HUES48 (cell line): Measurements from ENCODE around the gene FABP2.

Experiments
- H3K27ac ChIP-seq: one replicate; pipeline ENCODE4 v1.7.0; 2013; ENCODE audit warnings: low read depth, low read length, inconsistent platforms
- H3K27me3 ChIP-seq: 2 replicates; pipeline ENCODE4 v1.6.1; 2013; ENCODE audit warnings: mild to moderate bottlenecking, low read length; ENCODE audit not compliant: control insufficient read depth, insufficient read depth
- H3K36me3 ChIP-seq: 2 replicates; pipeline ENCODE4 v1.6.1; 2013; ENCODE audit warnings: low read length; ENCODE audit not compliant: control insufficient read depth, insufficient read depth
- H3K4me1 ChIP-seq: 2 replicates; pipeline ENCODE4 v1.6.1; 2013; ENCODE audit warnings: mild to moderate bottlenecking, low read length; ENCODE audit not compliant: control insufficient read depth, insufficient read depth
- H3K4me3 ChIP-seq: 2 replicates; pipeline ENCODE4 v1.5.1; 2013; ENCODE audit warnings: mild to moderate bottlenecking, low read depth, low read length
- H3K9ac ChIP-seq: 2 replicates; pipeline ENCODE4 v1.6.1; 2013; ENCODE audit warnings: mild to moderate bottlenecking, low read depth, low read length, moderate library complexity
- H3K9me3 ChIP-seq: 2 replicates; pipeline ENCODE4 v1.6.1; 2013; ENCODE audit warnings: low read length; ENCODE audit not compliant: control insufficient read depth, insufficient read depth

FABP2 gene

GRCh38 chr4:119310826-119311225, 11.1 kb downstream of the FABP2 start:
- H3K4me3 ChIP-seq: no peak overlapping the region
- peaks cover 8% of the 10 kb centered on the region; the same call in 1 of the 2 replicates for H3K4me1 ChIP-seq
- no peak overlapping the region for H3K9ac ChIP-seq
- no peaks in the 10 kb centered on the region for H3K27me3 ChIP-seq
- no peaks in the 10 kb centered on the region for H3K9me3 ChIP-seq
- H3K27ac ChIP-seq: no peak overlapping the region
- H3K36me3 ChIP-seq: no peaks in the 10 kb centered on the region

- H3K9ac ChIP-seq: no peak overlapping the region
- H3K36me3 ChIP-seq: no peaks in the 10 kb centered on the region
- no peak overlapping the region for H3K27ac ChIP-seq
- H3K4me1 ChIP-seq: no peaks in the 10 kb centered on the region
- H3K9me3 ChIP-seq: no peaks in the 10 kb centered on the region
- H3K4me3 ChIP-seq: no peak overlapping the region
- no peaks in the 10 kb centered on the region for H3K27me3 ChIP-seq
Measured at GRCh38 chr4:119307606-119308005, 14.3 kb downstream of the FABP2 start.

GRCh38 chr4:119304431-119304830, 17.5 kb downstream of the FABP2 start:
- H3K9ac ChIP-seq: no peak overlapping the region
- no peaks in the 10 kb centered on the region for H3K9me3 ChIP-seq
- H3K27me3 ChIP-seq: no peaks in the 10 kb centered on the region
- H3K4me3 ChIP-seq: no peak overlapping the region
- H3K36me3 ChIP-seq: no peaks in the 10 kb centered on the region
- H3K4me1 ChIP-seq: no peaks in the 10 kb centered on the region
- no peak overlapping the region for H3K27ac ChIP-seq

- H3K27me3 ChIP-seq: no peaks in the 10 kb centered on the region
Measured at GRCh38 chr4:119303587-119304305, 18.2 kb downstream of the FABP2 start.

GRCh38 chr4:119302073-119302832, 19.7 kb downstream of the FABP2 start:
- no peak overlapping the region for H3K4me3 ChIP-seq
- H3K27ac ChIP-seq: no peak overlapping the region
- no peaks in the 10 kb centered on the region for H3K9me3 ChIP-seq
- peaks cover 8% of the 10 kb centered on the region for H3K4me1 ChIP-seq
- no peak overlapping the region for H3K9ac ChIP-seq
- H3K27me3 ChIP-seq: no peaks in the 10 kb centered on the region
- H3K36me3 ChIP-seq: peaks cover 13% of the 10 kb centered on the region

More at GRCh38 chr4:119303587-119304305, 18.2 kb downstream of the FABP2 start:
- Histone ChIP-seq H3K9me3 (no peaks in the 10 kb centered on the region), H3K4me3 (no peak overlapping the region), H3K36me3 (no peaks in the 10 kb centered on the region), H3K4me1 (peaks cover 6% of the 10 kb centered on the region), H3K9ac (no peak overlapping the region), H3K27ac (no peak overlapping the region)

- Histone ChIP-seq H3K27me3 (no peaks in the 10 kb centered on the region), H3K36me3 (peaks cover 21% of the 10 kb centered on the region), H3K9ac (peak overlapping the region; percentile 78), H3K9me3 (no peaks in the 10 kb centered on the region), H3K4me3 (peak overlapping the region; percentile 97), H3K27ac (peak overlapping the region; percentile 79), H3K4me1 (peaks cover 12% of the 10 kb centered on the region)
Measured at GRCh38 chr4:119300101-119300978, 21.6 kb downstream of the FABP2 start.

GRCh38 chr4:119299741-119300100, 22.2 kb downstream of the FABP2 start:
- peak overlapping the region; percentile 97 for H3K4me3 ChIP-seq
- H3K9me3 ChIP-seq: no peaks in the 10 kb centered on the region
- H3K4me1 ChIP-seq: peaks cover 12% of the 10 kb centered on the region
- H3K27me3 ChIP-seq: no peaks in the 10 kb centered on the region
- H3K36me3 ChIP-seq: peaks cover 24% of the 10 kb centered on the region
- H3K27ac ChIP-seq: peak overlapping the region; percentile 79
- H3K9ac ChIP-seq: peak overlapping the region; percentile 78

- Histone ChIP-seq H3K4me3 (peak overlapping the region; percentile 97), H3K9me3 (no peaks in the 10 kb centered on the region), H3K27me3 (no peaks in the 10 kb centered on the region), H3K36me3 (peaks cover 26% of the 10 kb centered on the region), H3K27ac (peak overlapping the region; percentile 79), H3K9ac (peak overlapping the region; percentile 15; the same call in 1 of the 2 replicates), H3K4me1 (peaks cover 12% of the 10 kb centered on the region)
Measured at GRCh38 chr4:119299260-119299671, 22.7 kb downstream of the FABP2 start.

- Histone ChIP-seq H3K27me3 (no peaks in the 10 kb centered on the region), H3K36me3 (peaks cover 38% of the 10 kb centered on the region), H3K4me3 (no peak overlapping the region), H3K27ac (no peak overlapping the region), H3K4me1 (peaks cover 12% of the 10 kb centered on the region), H3K9me3 (no peaks in the 10 kb centered on the region), H3K9ac (no peak overlapping the region)
Measured at GRCh38 chr4:119297795-119298194, 24.1 kb downstream of the FABP2 start.

- peaks cover 49% of the 10 kb centered on the region for H3K36me3 ChIP-seq
- no peak overlapping the region for H3K4me3 ChIP-seq
- H3K9me3 ChIP-seq: no peaks in the 10 kb centered on the region
- H3K9ac ChIP-seq: no peak overlapping the region
- H3K27me3 ChIP-seq: no peaks in the 10 kb centered on the region
- peaks cover 12% of the 10 kb centered on the region for H3K4me1 ChIP-seq
- no peak overlapping the region for H3K27ac ChIP-seq
Measured at GRCh38 chr4:119296356-119296755, 25.6 kb downstream of the FABP2 start.
